Left lung (tissue), 14 donors: ENCODE data around the gene ABCA5. TPM values are rescaled to one million over a fixed set of nuclear protein-coding genes. Genes with fewer than 3 reads are reported as not detected.

Source experiments
- ATAC-seq: fragments of 200-7000 bp; cut with Tn5 transposase; one replicate; pipeline ENCODE4 v1.9.1; 2020; ENCODE audit warnings: moderate library complexity
- DNase-seq, 4 donors: peaks; one replicate each; pipeline ENCODE4 v3.0.0-alpha.2; 2013 to 2020
- H3K27ac ChIP-seq, 2 donors: fragments of 200-600 bp; sonication (generic) in 1 of 2; one replicate each; pipeline versions ENCODE4 v1.5.0 to v1.8.0; 2020 to 2021
- H3K27me3 ChIP-seq, 2 donors: fragments of 200-600 bp; sonication (generic) in 1 of 2; one replicate each; pipeline versions ENCODE4 v1.5.0 to v1.8.0; 2020 to 2021
- H3K36me3 ChIP-seq, 2 donors: fragments of 200-600 bp; sonication (generic) in 1 of 2; one replicate each; pipeline versions ENCODE4 v1.5.0 to v1.8.0; 2020 to 2021
- H3K4me1 ChIP-seq, 2 donors: fragments of 200-600 bp; one replicate each; pipeline ENCODE4 v1.8.0; 2021
- H3K4me3 ChIP-seq, 2 donors: fragments of 200-600 bp; sonication (generic) in 1 of 2; one replicate each; pipeline versions ENCODE4 v1.5.0 to v1.8.0; 2020 to 2021; ENCODE audit warnings: mild to moderate bottlenecking in 1 of 2
- H3K9me3 ChIP-seq, 2 donors: fragments of 200-600 bp; sonication (generic) in 1 of 2; one replicate each; pipeline versions ENCODE4 v1.5.0 to v1.8.0; 2020 to 2021
- CTCF ChIP-seq, 2 donors: fragments of 200-600 bp; sonication (generic) in 1 of 2; IDR thresholded peaks; one replicate each; pipeline versions ENCODE4 v1.5.0 to v1.8.0; 2021; ENCODE audit warnings: antibody characterized with exemption in 2 of 2
- intact Hi-C, 2 donors: fragments of 100-400 bp; cut with DNase I; formaldehyde crosslinking; loops; one replicate each; pipeline versions ENCODE4 v1.11.2 to v1.14.2; 2022
- long read RNA-seq, 12 donors: library from polyadenylated mRNA in 2 of 12; unstranded in 2 of 12; transcript quantifications; one replicate each; pipeline ENCODE4 v2.0.0 and lab custom pipeline, GENCODE V29; 2019 to 2026
- polyA plus RNA-seq, 6 donors: library from polyadenylated mRNA; unstranded; fragments of 120-200 nt; gene quantifications; one replicate each; pipeline ENCODE4 v1.2.1, GENCODE V29; 2013; ENCODE audit not compliant: insufficient read length in 6 of 6
- total RNA-seq, 2 donors: library from RNA; stranded (reverse); fragmentation: NEBNext Ultra II Directional; extraction: Animal tissue kit (Norgen Biotek cat#: 25700); gene quantifications; one replicate each; pipeline ENCODE4 v1.2.1, GENCODE V29; 2021
- donor health status: DM: no; HTN: yes; CAD: no.
- donor health status: DM: no; HTN: no; CAD: no.

The ABCA5 gene
- total RNA-seq, result 10 to 100 TPM; 14.7 to 15.6 TPM
- 10 to 100 TPM; 18.4 to 29.8 (median 20.8) TPM for polyA plus RNA-seq
- long read RNA-seq, donor 1, partial matches to known transcripts, result 0 of 2 reads
- long read RNA-seq, donor 1, other reads (novel, unspliced or antisense), result 0 of 2 reads
- long read RNA-seq, donor 2, partial matches to known transcripts, result 0 of 5 reads
- long read RNA-seq, donor 2, other reads (novel, unspliced or antisense), result 0 of 5 reads
- long read RNA-seq, donor 3, partial matches to known transcripts, result 0 of 2 reads
- long read RNA-seq, donor 3, other reads (novel, unspliced or antisense), result 0 of 2 reads
- long read RNA-seq, donor 4, partial matches to known transcripts, result 5 of 8 reads
- long read RNA-seq, donor 4, other reads (novel, unspliced or antisense), result 1 of 8 reads
- long read RNA-seq, donor 5, result 0 reads
- long read RNA-seq, donor 6, partial matches to known transcripts, result 0 of 1 reads
- long read RNA-seq, donor 6, other reads (novel, unspliced or antisense), result 0 of 1 reads
- long read RNA-seq, donor 7, partial matches to known transcripts, result 0 of 2 reads
- long read RNA-seq, donor 7, other reads (novel, unspliced or antisense), result 0 of 2 reads
- long read RNA-seq, donor 8, result 0 reads
- long read RNA-seq, donor 9, result 0 reads
- long read RNA-seq, donor 10, partial matches to known transcripts, result 3 of 4 reads
- long read RNA-seq, donor 10, other reads (novel, unspliced or antisense), result 0 of 4 reads
- long read RNA-seq, donor 11, result 0 reads
- long read RNA-seq, donor 12, result 0 reads

GRCh38 chr17:69327060-69327831 is at the start of gene ABCA5:
Gene ABCA5 (minus strand): TSS chr17:69327133. CDS start chr17:69314415, 12,718 bp downstream.
- peak within 1 kb of the TSS; percentile 82 to 87 for H3K27ac ChIP-seq
- no peaks in the 10 kb centered on the region for H3K9me3 ChIP-seq
- peak; percentile 84 to 96 (median 92) for DNase-seq
- no peak for TF ChIP-seq CTCF (IDR thresholded peaks at IDR 0.05)
- peaks cover 5 to 16% of the 10 kb centered on the region in 2 donors for H3K4me1 ChIP-seq
- no peaks in the 10 kb centered on the region for H3K36me3 ChIP-seq
- H3K4me3 ChIP-seq, result peak within 1 kb of the TSS; percentile 70 to 78
- no peaks in the 10 kb centered on the region for H3K27me3 ChIP-seq
- peak; percentile 97 for ATAC-seq
- intact Hi-C loops, result no loop called here

GRCh38 chr17:69375229-69375628 is 48.3 kb upstream of the ABCA5 start:
- no peak for TF ChIP-seq CTCF (IDR thresholded peaks at IDR 0.05)
- H3K27me3 ChIP-seq, result no peaks in the 10 kb centered on the region
- peaks cover 0 to 6% of the 10 kb centered on the region in 2 donors for H3K4me1 ChIP-seq
- H3K27ac ChIP-seq, result no peak overlapping the region
- intact Hi-C loops, result no loop called here
- ATAC-seq (no peak), DNase-seq (no peak)
- no peaks in the 10 kb centered on the region for H3K36me3 ChIP-seq
- no peaks in the 10 kb centered on the region for H3K9me3 ChIP-seq
- no peak overlapping the region for H3K4me3 ChIP-seq

GRCh38 chr17:69373069-69373468 is 46.1 kb upstream of the ABCA5 start:
- Histone ChIP-seq H3K4me3 (no peak overlapping the region), H3K36me3 (no peaks in the 10 kb centered on the region), H3K27ac (no peak overlapping the region), H3K9me3 (no peaks in the 10 kb centered on the region), H3K27me3 (no peaks in the 10 kb centered on the region), H3K4me1 (peaks cover 0 to 6% of the 10 kb centered on the region in 2 donors)
- TF ChIP-seq CTCF (IDR thresholded peaks at IDR 0.05), result no peak
- intact Hi-C loops, result no loop called here
- ATAC-seq (no peak), DNase-seq (no peak)

GRCh38 chr17:69367298-69367697 is 40.4 kb upstream of the ABCA5 start:
- ATAC-seq (no peak), DNase-seq (no peak)
- Histone ChIP-seq H3K4me1 (no peaks in the 10 kb centered on the region), H3K36me3 (no peaks in the 10 kb centered on the region), H3K27me3 (no peaks in the 10 kb centered on the region), H3K4me3 (no peak overlapping the region), H3K27ac (no peak overlapping the region), H3K9me3 (no peaks in the 10 kb centered on the region)
- intact Hi-C loops, result no loop called here
- TF ChIP-seq CTCF (IDR thresholded peaks at IDR 0.05), result no peak
